Renal cortex interstitium (tissue), 11 donors: ENCODE results near the gene ABR. TPM values are rescaled to one million over a fixed set of nuclear protein-coding genes. Genes with fewer than 3 reads are reported as not detected.

Experiments
- DNase-seq, 11 donors: peaks; one replicate each; pipeline ENCODE4 v3.0.0-alpha.2; 2013; ENCODE audit warnings: low read depth in 9 of 11, low spot score in 4 of 11; ENCODE audit errors: extremely low read depth in 1 of 11
- polyA plus RNA-seq, 3 donors: library from polyadenylated mRNA; unstranded; fragments of 120-200 nt; gene quantifications; one replicate each; pipeline ENCODE4 v1.2.1, GENCODE V29; 2013; ENCODE audit not compliant: insufficient read length in 3 of 3

The ABR gene
- polyA plus RNA-seq, 3 donors: 57.1 to 65.6 (median 58.5) TPM

GRCh38 chr17:1181753-1182137, 2.0 kb upstream of the ABR start:
- no peak for DNase-seq

DNA sequence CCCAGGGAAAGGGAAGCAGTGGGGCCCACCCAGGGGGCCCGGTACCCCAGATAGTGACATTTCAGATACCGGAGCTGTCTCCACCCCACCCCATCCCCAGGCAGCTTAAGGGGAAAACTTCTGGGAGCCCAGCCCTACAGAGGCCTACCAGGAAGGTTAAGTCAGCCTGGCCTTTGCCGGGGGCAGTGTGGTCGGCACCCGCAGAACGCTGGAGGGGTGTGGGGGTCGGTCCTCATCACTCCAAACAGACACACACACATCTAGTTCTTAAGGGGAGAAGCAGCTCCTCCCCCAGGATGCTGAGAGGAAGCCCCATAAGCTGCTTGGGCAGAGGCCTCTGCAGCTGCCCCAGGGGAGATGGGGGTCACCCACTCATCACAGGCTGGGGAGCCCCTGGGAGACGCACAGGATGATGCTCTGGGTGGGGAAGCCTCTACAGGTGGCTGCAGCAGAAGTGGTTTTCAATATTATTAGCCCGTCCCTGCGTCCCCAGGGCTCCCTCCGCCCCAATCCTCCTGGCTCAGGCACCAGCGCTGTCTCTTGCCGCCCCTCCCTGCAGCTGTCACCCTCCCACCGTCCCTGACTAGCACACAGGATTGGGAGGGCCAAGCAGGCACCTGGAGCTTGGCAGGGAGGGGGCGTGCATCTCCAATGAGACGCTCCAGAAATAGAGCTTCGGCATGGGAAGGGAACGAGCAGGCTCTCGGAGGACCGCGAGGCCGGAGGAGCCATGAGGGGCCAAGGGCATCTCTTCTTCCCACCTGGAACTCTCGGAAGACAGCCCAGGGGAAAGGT, 1.4 kb upstream of the ABR start:
- no peak for DNase-seq

- DNase-seq: peak in 1 of 11 donors; percentile 42
Observed at GRCh38 chr17:1179112-1179817, 516 bp downstream of the ABR start.

- DNase-seq: no peak
Observed at GRCh38 chr17:1177016-1177700, 2.6 kb downstream of the ABR start.

- DNase-seq: no peak
Observed at GRCh38 chr17:1174263-1174880, 5.4 kb downstream of the ABR start.

DNA sequence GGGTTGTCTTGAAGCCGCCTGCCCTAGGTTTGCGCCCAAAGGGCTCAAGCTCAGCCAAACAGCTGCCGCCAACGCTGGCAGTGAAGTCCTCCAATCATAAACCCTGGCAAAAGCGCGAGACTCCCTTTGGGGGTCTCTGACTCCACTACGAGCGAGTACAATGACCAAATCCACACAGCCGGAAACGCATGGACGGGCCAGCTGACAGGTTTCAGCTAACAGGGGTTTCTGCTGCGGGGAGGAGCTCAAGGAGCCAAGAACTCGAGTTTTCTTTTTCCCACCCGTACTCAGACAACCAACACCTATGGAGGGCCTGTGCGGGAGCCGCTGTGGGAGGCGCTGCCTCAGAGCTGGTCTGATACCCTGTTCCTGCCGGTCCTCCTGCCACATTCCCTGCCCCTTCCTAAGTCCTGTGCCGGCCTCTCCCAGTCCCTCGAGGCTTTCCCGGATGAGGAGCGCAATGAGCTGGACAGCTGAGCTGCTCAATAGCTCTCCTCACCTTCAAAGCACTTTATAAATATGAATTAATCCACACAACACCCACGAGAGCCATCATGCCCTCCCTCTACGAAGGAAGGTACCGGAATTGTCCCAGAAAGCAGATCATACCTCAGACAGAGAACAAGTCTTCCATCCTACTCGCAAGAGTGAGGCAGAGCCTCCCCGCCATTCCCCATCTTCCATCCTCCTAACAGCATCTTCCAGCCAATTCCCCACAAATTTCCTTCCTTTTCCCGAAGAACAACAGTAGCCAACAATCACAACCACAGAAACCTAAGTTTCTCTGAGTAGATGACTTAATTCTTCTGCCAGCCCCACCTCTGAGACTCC, 6.1 kb downstream of the ABR start:
- no peak for DNase-seq

DNA sequence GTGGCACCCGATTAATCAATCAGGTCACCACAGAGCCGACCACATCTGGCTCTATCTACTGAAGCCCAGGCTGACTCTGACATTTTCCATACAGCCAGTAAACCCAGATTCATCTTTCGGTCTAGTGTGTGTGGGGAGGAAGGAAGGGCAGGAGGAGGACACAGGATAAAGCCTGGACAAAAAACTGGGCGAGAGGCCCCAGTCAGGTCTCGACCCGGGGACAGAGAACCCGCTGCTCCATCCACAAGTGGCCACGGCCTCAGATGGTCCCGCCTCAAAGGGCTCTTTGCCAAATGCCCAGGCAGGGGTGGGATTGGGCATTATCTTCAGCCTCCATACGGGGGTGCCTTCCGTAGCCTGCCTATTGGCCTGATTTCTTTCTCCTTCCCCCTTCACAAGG, 7.8 kb downstream of the ABR start:
- no peak for DNase-seq

DNA sequence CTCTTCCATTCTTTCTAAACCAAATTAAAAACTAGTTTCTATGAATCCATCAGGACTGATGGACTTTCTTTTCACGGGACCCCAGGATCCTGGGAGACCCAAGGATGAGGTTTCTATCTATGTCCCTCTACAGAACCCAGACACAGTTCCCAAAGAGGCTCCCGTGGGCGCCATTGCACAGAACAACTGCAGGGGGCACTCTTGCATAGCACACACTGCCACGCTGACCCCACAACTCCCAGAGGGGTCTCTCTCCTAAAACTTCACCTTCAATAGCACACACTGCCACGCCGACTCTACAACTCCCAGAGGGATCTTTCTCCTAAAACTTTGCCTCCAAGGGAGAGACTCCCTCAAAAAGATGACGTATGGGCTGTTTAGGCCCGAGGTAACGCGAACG, 9.0 kb downstream of the ABR start:
- DNase-seq: no peak

- DNase-seq: no peak
Observed at GRCh38 chr17:1169929-1170312, 9.9 kb downstream of the ABR start.

GRCh38 chr17:1169221-1169928, 10.4 kb downstream of the ABR start:
- DNase-seq: no peak

- peak in 1 of 11 donors; percentile 54 for DNase-seq
Observed at GRCh38 chr17:1168533-1169220, 11.1 kb downstream of the ABR start.

DNA sequence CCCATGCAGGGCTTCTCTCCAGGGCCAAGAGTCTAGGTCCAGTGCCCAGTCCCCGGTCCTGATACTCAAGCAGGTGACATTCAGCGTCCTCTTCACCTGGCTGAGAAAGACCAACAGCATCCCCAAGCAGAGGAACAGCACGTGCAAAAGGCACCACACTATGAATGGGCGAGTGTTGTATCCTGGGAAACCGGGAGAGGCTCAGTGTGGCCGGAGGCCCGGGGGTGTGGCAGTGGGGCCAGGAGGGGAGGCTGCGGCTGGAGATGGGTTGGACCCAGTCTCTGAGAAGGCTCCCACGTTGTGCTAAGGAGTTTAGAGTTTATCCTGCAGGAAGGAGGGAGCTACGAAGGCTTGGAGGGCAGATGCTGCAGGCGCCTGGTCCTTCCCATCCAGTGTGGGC, 13.5 kb downstream of the ABR start:
- DNase-seq: no peak

DNA sequence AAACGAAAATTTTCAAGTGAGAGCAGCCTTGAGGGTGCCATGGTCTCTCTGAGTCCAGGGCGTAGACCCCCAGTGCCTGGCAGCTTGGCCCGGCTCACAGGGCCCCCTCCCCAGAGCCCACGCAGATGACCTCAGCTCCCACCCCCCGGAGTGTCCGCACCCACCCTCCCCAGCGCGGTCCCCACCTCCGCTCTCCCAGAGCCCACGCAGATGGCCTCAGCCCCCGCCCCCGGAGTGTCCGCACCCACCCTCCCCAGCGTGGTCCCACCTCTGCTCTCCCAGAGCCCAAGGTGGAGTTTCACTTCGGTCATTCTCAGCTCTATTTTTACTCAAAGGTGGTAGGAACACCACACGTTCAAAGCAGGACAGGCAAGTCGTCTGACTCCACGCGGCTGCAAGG, 13.9 kb downstream of the ABR start:
- DNase-seq: no peak

GRCh38 chr17:1164935-1165556, 14.7 kb downstream of the ABR start:
- no peak for DNase-seq

DNA sequence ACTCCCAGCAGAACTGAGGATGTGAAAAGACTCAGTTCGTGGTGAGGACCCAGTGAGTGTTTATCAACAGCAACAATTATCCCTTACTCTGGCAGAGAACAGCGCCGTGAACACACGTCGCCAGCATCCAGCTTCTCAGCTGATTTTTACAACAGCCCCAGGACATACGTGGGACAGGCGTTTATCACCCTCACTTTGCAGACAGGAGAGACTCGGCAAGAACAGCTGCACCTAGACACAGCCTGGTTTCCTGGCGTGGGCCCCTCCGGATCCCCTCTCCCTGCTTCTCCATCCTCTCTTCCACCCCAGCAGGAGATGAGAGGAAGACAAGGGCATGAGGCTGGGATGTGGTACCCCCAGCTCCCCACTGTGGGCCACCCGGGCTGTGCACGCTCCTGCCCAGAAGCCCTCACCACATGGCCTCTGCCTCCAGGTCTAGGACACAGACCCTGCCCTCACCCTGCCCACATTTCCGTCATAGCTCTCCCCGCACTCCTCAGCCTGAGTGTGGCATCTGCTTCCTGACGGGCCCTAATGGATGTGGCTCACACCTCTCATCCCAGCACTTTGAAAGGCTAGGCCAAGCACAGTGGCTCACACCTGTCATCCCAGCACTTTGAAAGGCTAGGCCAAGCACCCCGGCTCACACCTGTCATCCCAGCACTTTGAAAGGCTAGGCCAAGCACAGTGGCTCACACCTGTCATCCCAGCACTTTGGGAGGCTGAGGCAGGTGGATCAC, 17.5 kb downstream of the ABR start:
- no peak for DNase-seq

- DNase-seq: no peak
Observed at GRCh38 chr17:1160591-1161390, 19.0 kb downstream of the ABR start.
